ENCODE data around the gene DIP2C. TPM values are rescaled to one million over a fixed set of nuclear protein-coding genes. Genes with fewer than 3 reads are reported as not detected.
"Not testable (repeated sequence)": the region's sequence is repeated elsewhere in the genome, so short reads cannot be mapped to it uniquely, and the experiment has no call there.

DIP2C gene
- total RNA-seq, 1 experiment from 2014 or later = 10.7 TPM

DNA sequence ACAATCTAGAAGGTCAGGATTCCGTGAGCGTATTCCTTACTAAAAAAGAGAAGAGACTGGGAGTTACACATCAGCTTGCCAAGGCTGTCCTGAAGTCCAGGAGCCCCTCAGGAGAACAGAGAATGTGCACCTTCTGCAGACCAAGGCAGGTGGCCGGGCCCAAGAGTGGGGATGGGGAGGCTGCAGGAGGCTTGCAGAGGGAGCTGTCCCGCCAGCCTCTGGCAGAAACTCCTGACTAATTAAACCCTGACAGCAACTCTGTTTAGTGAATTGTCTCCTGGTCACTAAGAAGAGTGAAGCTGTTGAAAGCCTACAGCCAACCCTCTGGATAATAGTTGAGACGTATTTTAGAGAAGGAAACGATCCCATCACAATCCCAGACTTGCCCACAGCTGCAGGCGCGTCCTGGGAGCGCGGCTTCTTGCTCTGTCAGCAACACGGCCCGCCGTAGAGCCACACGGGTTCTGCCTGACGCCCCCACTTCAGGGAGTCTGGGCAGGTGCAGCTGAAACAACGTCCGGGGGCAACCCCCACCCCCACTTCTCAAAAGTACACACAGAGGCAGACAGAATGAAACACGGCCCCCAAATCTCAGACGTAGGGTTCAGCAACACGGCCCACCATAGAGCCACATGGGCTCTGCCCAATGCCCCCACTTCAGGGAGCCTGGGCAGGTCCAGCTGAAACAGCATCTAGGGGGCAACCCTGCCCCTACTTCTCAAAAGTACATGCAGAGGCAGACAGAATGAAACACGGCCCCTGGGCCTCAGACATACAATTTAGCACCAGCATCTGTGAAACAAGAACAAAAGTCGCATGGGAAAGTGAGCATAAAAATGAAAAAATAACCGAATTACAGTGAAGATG is 45.2 kb downstream of the DIP2C start:
- no peaks in the 10 kb centered on the region for H3K36me3 ChIP-seq
- no peaks in the 10 kb centered on the region for H3K9me3 ChIP-seq
- no peak overlapping the region for H3K4me3 ChIP-seq
- H3K27me3 ChIP-seq = no peaks in the 10 kb centered on the region
- DNase-seq = no peak

DNA sequence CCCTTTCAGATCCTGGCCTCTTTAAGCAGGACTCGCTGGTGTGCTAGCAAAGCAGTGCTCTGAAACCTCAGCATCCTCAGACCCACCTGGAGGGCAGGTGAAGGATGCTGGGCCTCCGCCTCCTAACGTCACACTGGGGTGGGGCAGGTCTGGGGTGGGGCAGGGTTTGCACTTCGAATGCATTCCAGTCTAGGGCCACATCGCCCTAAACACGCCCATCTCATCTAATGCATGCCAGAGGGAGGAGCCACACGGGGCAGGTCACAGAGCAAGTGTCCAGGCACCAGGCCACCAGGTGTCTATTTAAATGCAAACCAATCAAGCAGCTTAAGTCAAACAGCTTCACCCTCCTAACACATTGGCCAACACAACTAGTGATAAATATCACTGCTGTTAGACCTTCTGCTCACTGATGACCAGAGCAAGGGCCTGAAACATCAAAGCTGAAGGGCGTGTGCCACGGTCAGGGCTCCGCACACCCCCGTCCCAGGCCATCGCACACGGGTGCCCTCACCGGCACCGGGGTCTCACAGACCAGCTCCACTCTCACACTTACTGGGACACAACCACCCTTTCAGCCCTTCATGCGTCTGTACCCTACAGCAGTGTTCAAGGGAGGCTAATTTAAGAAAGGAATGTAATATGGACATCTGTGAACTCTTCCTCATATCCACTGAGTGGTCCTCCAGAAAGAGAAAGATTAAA is 47.1 kb downstream of the DIP2C start:
- Histone ChIP-seq H3K36me3 (no peaks in the 10 kb centered on the region), H3K4me3 (no peak overlapping the region), H3K27me3 (no peaks in the 10 kb centered on the region), H3K9me3 (no peaks in the 10 kb centered on the region)
- DNase-seq = no peak

DNA sequence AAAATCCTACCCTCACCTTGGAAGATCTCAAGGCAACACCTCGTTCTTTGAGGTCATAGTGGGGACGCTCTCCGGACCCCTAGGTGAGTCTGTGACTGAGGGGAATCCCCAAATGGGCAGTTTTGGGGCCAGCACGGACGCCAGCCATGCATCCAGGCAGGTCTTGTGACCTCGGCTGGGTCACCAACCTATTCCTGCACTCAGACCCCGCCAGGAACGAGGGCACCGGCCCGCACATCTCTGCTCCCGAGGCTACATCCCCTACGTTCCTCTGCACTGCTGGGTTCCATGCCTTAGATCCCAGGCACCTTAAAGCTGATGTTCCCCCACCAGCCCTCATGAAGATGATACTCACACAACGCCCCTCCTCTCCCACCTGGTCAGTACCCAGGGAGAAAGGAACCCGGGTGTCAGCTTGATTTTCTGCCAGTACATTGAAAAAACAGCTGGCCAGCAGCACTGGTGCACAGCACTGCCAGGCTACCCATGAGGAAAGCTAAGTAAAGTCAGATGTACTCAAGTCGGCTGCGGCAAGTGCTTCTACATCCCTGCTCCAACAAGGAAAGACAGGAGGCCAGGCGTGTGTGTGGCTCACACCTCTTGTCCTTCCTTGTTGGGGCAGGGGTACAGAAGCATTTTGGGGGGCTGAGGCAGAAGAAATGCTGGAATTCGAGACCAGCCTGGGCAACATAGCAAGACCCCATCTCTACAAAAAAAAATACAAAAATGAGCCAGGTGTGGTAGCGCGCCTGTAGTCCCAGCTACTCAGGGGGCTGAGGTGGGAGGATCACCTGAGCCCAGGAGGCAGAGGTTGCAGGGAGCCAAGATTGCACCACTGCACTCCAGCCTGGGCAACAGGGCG is 48.1 kb downstream of the DIP2C start:
- DNase-seq = no peak
- no peaks in the 10 kb centered on the region for H3K36me3 ChIP-seq
- no peaks in the 10 kb centered on the region for H3K9me3 ChIP-seq
- no peaks in the 10 kb centered on the region for H3K27me3 ChIP-seq
- no peak overlapping the region for H3K4me3 ChIP-seq

DNA sequence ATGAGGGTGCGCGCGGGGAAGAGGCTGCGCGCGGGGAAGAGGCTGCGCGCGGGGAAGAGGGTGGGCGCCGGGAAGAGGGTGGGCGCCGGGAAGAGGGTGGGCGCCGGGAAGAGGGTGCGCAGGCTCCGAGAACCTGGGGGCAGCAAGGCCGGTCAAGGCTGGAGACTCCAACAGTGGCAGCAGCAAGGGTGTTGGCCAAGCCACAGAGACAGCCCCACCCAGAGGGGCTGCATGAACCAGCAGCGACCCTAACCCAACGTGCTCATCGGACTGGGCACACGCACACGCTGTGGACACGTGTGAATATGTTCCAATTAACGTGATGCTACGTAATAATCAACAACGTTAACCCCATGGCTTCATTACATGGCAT is 48.8 kb downstream of the DIP2C start:
- Histone ChIP-seq H3K4me3 (no peak overlapping the region), H3K36me3 (no peaks in the 10 kb centered on the region), H3K9me3 (no peaks in the 10 kb centered on the region), H3K27me3 (no peaks in the 10 kb centered on the region)
- DNase-seq = no peak

DNA sequence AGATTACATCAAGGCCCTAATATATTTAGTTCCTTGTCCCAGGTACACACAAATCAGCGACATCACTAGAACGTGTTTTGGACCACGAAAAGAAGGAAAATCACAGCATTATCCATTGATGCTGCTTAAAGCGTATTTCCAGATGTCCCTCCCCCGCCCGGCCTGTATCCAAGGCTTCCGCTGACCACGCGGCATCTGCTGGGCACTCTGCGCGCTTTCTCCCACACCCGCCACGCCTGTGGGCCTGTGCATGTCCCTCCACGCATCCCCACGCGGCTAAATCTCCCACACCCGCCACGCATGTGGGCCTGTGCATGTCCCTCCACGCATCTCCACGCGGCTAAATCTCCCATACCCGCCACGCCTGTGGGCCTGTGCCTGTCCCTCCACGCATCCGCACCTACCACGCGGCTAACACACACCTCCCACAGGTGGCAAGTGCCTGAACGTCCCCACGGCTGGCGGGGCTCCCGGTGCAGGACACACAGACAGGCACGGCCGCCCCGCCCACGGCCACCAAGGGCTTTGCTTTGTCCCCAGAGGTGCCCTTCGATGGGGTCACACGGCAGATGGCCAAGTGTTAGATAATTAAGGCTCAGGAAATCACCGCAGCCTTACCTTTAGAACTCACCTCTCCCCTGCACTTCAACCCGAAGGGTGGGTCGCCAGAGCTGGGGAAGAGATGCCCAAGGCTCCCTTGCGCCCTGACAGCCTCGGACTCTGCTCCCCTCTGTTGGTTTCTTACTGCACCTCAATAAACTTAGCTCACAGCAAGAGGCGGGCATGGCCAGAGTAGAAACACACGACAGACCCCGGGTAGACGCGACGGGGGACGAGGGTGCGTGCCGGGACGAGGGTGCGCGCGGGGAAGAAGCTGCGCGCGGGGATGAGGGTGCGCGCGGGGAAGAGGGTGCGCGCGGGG is 49.5 kb downstream of the DIP2C start:
- Histone ChIP-seq H3K36me3 (no peaks in the 10 kb centered on the region), H3K9me3 (no peaks in the 10 kb centered on the region), H3K27me3 (no peaks in the 10 kb centered on the region), H3K4me3 (no peak overlapping the region)
- no peak for DNase-seq

DNA sequence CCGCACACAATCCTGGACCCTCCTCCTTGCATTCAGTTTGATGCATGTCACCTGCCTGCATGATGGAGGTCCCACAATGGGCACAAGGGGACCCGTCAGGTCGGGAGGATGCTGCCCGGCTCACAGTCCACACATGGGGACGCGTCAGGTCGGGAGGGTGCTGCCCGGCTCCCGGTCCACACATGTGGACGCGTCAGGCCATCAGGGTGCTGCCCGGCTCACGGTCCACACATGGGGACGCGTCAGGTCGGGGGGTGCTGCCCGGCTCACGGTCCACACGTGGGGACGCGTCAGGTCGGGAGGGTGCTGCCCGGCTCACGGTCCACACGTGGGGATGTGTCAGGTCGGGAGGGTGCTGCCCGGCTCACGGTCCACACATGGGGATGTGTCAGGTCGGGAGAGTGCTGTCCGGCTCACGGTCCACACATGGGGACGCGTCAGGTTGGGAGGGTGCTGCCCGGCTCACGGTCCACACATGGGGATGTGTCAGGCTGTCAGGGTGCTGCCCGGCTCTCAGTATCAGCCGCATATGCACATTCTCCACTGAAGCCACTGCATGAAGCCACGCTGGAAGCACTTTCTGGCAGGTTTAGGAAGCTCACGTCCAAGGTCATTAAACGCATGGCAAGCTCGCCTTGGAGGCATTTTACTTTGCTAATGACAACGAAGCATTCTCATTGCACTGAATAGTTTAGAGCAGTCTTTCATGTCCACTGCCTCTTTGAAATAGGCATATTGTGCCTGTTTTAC is 50.3 kb downstream of the DIP2C start:
- Histone ChIP-seq H3K36me3 (no peaks in the 10 kb centered on the region), H3K9me3 (no peaks in the 10 kb centered on the region), H3K27me3 (no peaks in the 10 kb centered on the region), H3K4me3 (no peak overlapping the region)
- DNase-seq = no peak

DNA sequence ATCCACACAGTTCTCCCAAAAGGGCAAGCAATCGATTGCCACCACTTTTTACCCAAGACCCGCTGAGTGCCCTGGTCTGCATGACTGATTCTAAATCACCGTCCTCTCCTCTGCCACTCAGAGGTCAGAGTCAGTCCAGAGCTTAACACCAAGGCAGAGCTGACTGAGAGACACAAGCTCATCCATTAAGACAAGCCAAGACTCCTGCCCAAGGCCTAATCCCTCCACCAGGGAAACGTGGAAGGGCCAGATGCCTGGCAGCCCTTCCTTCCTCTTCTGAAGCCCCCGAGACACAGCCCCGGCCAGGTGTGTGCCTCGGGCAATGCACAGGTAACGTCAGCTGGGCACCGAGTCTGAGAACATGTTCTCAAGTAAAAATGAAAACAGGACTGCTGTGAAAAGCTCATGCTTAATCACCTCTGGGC is 51.7 kb downstream of the DIP2C start:
- H3K36me3 ChIP-seq = no peaks in the 10 kb centered on the region
- H3K27me3 ChIP-seq = no peaks in the 10 kb centered on the region
- H3K9me3 ChIP-seq = no peaks in the 10 kb centered on the region
- DNase-seq = no peak
- no peak overlapping the region for H3K4me3 ChIP-seq

DNA sequence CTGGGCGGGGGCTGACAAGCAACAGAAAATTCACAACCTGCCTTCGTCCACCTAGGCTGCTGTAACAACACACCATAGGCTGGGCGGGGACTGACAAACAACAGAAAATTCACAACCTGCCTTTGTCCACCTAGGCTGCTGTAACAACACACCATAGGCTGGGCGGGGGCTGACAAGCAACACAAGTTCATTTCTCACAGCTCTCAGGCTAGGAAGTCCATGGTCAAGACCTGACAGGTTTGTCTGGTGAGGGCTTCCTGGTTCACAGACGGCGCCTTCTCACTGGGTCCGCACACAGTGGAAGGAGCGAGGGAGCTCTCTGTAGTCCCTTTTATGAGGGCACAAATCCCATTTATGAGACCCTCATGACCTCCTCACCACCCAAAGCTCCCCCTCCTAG is 52.2 kb downstream of the DIP2C start:
- no peaks in the 10 kb centered on the region for H3K27me3 ChIP-seq
- no peaks in the 10 kb centered on the region for H3K9me3 ChIP-seq
- no peak for DNase-seq
- no peaks in the 10 kb centered on the region for H3K36me3 ChIP-seq
- H3K4me3 ChIP-seq = no peak overlapping the region

DNA sequence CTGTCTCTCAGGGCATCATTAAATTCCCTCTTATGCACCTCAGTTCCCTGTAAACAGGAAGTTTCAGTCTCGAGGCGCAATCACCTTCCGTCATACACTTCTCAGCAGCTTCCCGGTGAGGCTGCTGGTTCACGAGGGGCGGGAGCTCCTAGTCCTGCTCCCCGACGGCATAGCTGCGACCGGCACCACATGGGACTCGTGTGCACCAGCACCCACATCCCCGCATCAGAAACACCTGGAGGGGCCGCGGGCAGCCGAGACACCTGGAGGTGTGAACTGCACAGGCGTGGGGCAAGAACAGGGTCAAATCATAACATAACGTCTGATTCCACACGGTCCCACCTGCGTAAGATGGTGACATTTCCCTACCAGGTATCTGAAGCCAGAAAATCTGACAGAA is 52.7 kb downstream of the DIP2C start:
- H3K4me3 ChIP-seq = no peak overlapping the region
- H3K27me3 ChIP-seq = no peaks in the 10 kb centered on the region
- DNase-seq = no peak
- no peaks in the 10 kb centered on the region for H3K36me3 ChIP-seq
- H3K9me3 ChIP-seq = no peaks in the 10 kb centered on the region

DNA sequence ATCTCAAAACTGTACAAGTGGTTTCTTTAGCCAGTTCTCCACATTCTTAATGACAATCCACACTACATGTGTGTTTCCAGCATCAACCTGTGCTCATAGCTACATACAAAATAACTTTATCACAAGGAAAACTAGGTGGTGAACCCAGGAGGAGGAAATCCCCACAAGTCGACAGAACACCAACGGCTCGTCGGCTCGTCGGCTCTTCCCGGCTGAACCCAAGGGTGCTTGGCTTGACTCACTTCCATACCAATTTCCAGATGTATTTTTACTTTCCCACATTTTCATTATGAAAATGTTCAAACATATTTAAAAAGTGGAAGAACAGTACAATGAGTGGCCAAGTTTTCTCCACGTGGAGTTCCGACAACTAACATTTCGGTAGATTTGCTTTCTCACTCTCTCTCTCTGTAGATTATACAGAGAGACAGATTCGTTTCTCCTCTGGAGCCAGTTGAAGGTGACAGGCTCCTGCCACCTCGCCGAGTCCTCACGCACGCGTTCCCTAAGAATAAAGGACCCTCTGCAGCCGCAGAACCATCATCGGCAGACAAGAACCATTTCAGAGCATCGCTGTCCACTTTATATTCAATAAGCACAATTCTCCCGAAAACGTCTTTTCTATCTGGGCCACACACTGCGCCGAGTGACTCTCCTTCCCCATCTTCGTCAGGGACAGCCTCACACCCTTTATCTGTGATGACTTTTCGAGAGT is 53.3 kb downstream of the DIP2C start:
- Histone ChIP-seq H3K36me3 (no peaks in the 10 kb centered on the region), H3K27me3 (no peaks in the 10 kb centered on the region), H3K4me3 (no peak overlapping the region), H3K9me3 (no peaks in the 10 kb centered on the region)
- no peak for DNase-seq

DNA sequence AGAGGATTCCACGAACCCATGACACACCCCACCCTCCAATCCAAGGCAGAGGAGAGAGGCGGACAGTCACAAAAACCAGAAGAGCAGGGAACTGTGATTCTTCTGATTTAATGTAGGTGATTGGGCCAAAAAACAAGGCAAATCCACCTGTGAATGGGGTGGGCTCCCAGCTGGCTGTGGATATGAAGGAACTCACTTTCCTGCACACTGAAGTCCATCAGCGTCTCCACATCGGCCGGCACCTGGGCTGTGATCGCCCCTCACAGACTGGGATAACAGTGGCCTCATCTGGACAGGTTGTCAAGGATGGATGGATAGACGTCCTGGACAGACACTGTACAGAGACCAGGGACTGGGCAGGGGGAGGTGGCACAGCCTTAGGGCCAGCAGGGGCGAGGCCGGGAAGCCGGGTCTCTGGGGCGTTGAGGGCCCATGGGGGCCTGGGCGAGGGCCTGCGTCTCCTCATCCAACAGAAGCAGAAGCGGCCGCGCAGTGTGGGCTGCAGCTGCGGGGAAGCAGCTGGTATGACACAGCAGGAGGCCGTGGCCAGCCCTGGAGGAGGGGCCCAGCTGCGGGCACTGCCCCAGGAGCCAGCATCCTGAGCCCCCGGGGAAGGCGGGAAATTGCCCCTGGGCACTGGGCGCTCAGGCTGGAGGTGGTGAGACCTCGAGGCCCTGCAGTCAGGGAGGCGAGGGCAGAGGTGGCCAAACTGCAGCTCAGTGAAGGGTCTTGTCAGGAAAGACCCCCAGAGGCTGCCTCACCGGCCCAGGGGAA is 54.2 kb downstream of the DIP2C start:
- no peaks in the 10 kb centered on the region for H3K27me3 ChIP-seq
- H3K36me3 ChIP-seq = no peaks in the 10 kb centered on the region
- no peak overlapping the region for H3K4me3 ChIP-seq
- no peaks in the 10 kb centered on the region for H3K9me3 ChIP-seq
- DNase-seq = no peak

DNA sequence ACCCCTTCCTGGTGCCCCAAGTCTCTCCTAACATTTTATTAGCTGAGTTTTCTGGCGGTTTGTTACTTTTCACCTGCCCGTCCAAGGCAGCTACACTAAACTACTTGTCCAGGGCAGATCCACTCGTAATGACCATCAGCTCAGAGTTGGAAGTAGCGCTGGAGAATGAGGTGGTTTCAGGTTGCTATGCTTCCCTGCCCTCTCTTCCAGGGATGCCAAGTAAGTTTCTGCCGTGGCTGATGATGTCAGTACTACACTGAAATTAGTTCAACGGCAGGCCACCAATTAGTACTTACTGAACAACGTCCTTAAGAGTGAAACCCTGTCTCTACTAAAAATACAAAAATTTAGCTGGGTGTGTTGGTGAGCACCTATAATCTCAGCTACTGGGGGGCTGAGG is 55.2 kb downstream of the DIP2C start:
- no peaks in the 10 kb centered on the region for H3K36me3 ChIP-seq
- no peak overlapping the region for H3K4me3 ChIP-seq
- no peaks in the 10 kb centered on the region for H3K9me3 ChIP-seq
- no peaks in the 10 kb centered on the region for H3K27me3 ChIP-seq
- DNase-seq = no peak

DNA sequence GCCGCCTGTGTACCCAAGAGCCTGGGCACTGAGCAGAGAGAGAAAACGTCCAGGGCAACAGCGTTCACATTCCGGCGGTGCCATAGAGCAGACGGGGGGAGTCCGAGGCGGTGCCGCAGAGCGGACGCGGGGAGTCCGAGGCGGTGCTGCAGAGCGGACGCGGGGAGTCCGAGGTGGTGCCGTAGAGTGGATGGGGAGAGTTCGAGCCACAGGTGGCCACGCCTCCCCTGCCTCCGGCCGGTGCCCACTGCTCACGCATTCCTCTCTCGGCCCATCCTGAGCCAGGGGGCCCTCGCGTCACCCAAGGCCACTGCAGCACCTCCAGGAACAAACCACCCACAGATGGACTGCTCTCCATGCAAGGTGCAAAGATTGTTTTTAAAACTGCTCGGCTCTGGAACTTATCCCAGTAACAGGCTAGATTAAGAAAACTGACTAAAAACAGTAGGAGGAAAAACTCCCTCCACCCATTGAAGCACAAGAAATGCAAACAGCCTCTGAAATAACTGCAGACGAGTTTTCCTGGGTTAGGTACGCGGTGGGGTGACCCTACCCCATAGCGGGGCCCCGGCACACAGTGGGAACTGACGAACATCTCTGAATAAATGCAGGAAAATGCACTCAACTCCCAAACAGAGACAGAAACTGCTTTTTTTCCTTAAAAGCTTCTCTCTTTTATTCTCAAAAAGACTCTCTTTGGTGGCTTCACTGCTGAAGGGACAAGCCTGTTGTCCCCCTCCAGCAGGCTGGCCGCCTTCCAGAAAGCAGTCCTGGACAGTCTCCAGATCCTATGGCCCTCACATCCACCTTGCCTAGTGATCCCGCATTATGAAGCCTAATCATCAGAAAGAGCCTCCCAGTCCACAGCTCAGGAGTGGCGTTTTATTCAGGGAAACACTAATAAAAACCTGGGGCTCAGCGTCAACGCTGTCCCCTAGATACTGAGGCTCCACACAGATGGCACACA is 55.9 kb downstream of the DIP2C start:
- no peak overlapping the region for H3K4me3 ChIP-seq
- DNase-seq = no peak
- H3K27me3 ChIP-seq = no peaks in the 10 kb centered on the region
- H3K36me3 ChIP-seq = no peaks in the 10 kb centered on the region
- H3K9me3 ChIP-seq = no peaks in the 10 kb centered on the region

DNA sequence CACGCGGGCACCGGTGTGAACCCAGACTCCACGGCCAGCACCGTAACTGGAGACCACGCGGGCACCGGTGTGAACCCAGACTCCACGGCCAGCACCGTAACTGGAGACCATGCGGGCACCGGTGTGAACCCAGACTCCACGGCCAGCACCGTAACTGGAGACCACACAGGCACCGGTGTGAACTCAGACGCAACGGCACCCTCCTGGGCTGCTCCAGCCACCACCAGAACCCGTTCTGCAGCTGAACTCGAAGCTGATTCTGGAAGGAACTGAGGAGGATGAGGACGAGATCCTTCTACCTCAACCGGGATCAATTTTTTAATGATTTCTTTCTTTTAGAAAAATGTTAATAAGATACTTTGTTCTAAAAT is 56.7 kb downstream of the DIP2C start:
- not testable (repeated sequence) for H3K9me3 ChIP-seq

More for the DNA sequence above, 56.7 kb downstream of the DIP2C start:
- not testable (repeated sequence) for DNase-seq, H3K27me3 ChIP-seq, H3K4me3 ChIP-seq, H3K36me3 ChIP-seq

All from MG63 (cell line).